Thoracic aorta (tissue), 2 donors: ENCODE measurements around the gene FRMPD2. TPM values are rescaled to one million over a fixed set of nuclear protein-coding genes. Genes with fewer than 3 reads are reported as not detected.

Experiments used
- ATAC-seq: fragments of 150-250 bp; one replicate; pipeline ENCODE4 v1.8.0; 2017; ENCODE audit warnings: low read depth; ENCODE audit not compliant: insufficient number of reproducible peaks, low FRiP score
- DNase-seq: peaks from one replicate; pipeline ENCODE4 v3.0.0-alpha.2; 2020; ENCODE audit warnings: low spot score
- H3K27ac ChIP-seq, 2 donors: fragments of 200-600 bp; sonication (generic); 1 replicate in 1 of 2; 2 replicates in 1 of 2; pipeline ENCODE4 v1.5.1; 2016; ENCODE audit warnings: mild to moderate bottlenecking in 2 of 2, moderate library complexity in 2 of 2
- H3K27me3 ChIP-seq: fragments of 200-600 bp; sonication (generic); replicated peaks from 2 replicates; pipeline ENCODE4 v1.6.0; 2016; ENCODE audit warnings: mild to moderate bottlenecking; ENCODE audit not compliant: insufficient read depth
- H3K36me3 ChIP-seq: fragments of 200-600 bp; sonication (generic); one replicate; pipeline ENCODE4 v1.5.1; 2016
- H3K4me1 ChIP-seq, 2 donors: fragments of 200-600 bp; sonication (generic); 1 replicate in 1 of 2; 2 replicates in 1 of 2; pipeline versions ENCODE4 v1.5.1 to v1.6.0; 2016; ENCODE audit warnings: low read depth in 2 of 2, mild to moderate bottlenecking in 1 of 2; ENCODE audit not compliant: control insufficient read depth in 1 of 2
- H3K4me3 ChIP-seq: fragments of 200-600 bp; sonication (generic); 2 replicates; pipeline ENCODE4 v1.5.1; 2016; ENCODE audit warnings: mild to moderate bottlenecking
- H3K9me3 ChIP-seq: fragments of 200-600 bp; sonication (generic); 2 replicates; pipeline ENCODE4 v1.5.1; 2016
- CTCF ChIP-seq: fragments of 200-600 bp; sonication (generic); IDR thresholded peaks from one replicate; pipeline ENCODE4 v1.5.1; 2019; ENCODE audit warnings: antibody characterized with exemption
- total RNA-seq, 2 donors: library from RNA; depleted of rRNA; stranded (reverse); fragments of >200 nt; gene quantifications; one replicate each; pipeline versions ENCODE4 v1.1.0 to v1.2.3, GENCODE V29; 2016

FRMPD2 gene
- total RNA-seq, 2 donors from 2014 or later = not detected

- Histone ChIP-seq H3K4me1 (no peaks in the 10 kb centered on the region), H3K36me3 (no peaks in the 10 kb centered on the region), H3K9me3 (no peaks in the 10 kb centered on the region), H3K27ac (no peak overlapping the region), H3K27me3 (no peaks in the 10 kb centered on the region), H3K4me3 (no peak overlapping the region)
- DNase-seq (no peak), ATAC-seq (no peak)
- TF ChIP-seq CTCF = no peak
Observed at GRCh38 chr10:48214716-48215485, 59.6 kb downstream of the FRMPD2 start.

GRCh38 chr10:48213047-48213446, 61.4 kb downstream of the FRMPD2 start:
- H3K9me3 ChIP-seq = no peaks in the 10 kb centered on the region
- H3K4me3 ChIP-seq = no peak overlapping the region
- no peaks in the 10 kb centered on the region for H3K36me3 ChIP-seq
- no peaks in the 10 kb centered on the region for H3K27me3 ChIP-seq
- no peaks in the 10 kb centered on the region for H3K4me1 ChIP-seq
- DNase-seq = no peak
- no peak for ATAC-seq
- no peak overlapping the region for H3K27ac ChIP-seq
- TF ChIP-seq CTCF = no peak

GRCh38 chr10:48211777-48212176, 62.7 kb downstream of the FRMPD2 start:
- no peaks in the 10 kb centered on the region for H3K4me1 ChIP-seq
- H3K9me3 ChIP-seq = no peaks in the 10 kb centered on the region
- H3K36me3 ChIP-seq = no peaks in the 10 kb centered on the region
- no peaks in the 10 kb centered on the region for H3K27me3 ChIP-seq
- no peak for ATAC-seq
- TF ChIP-seq CTCF = no peak
- H3K4me3 ChIP-seq = no peak overlapping the region
- no peak overlapping the region for H3K27ac ChIP-seq
- DNase-seq = no peak

- Histone ChIP-seq H3K4me1 (no peaks in the 10 kb centered on the region), H3K4me3 (no peak overlapping the region), H3K9me3 (no peaks in the 10 kb centered on the region), H3K27me3 (no peaks in the 10 kb centered on the region), H3K36me3 (no peaks in the 10 kb centered on the region), H3K27ac (no peak overlapping the region)
- DNase-seq (no peak), ATAC-seq (no peak)
- no peak for TF ChIP-seq CTCF
Observed at GRCh38 chr10:48210966-48211365, 63.5 kb downstream of the FRMPD2 start.

- no peak for ATAC-seq
Observed at GRCh38 chr10:48210391-48210790, 64.1 kb downstream of the FRMPD2 start.

More at GRCh38 chr10:48210391-48210790, 64.1 kb downstream of the FRMPD2 start:
- Histone ChIP-seq H3K36me3 (no peaks in the 10 kb centered on the region), H3K4me3 (no peak overlapping the region), H3K4me1 (no peaks in the 10 kb centered on the region), H3K27ac (no peak overlapping the region), H3K9me3 (no peaks in the 10 kb centered on the region), H3K27me3 (no peaks in the 10 kb centered on the region)
- no peak for TF ChIP-seq CTCF
- DNase-seq = no peak
